ENCODE data around the gene CLASP2. TPM values are rescaled to one million over a fixed set of nuclear protein-coding genes. Genes with fewer than 3 reads are reported as not detected.

Gene CLASP2
- total RNA-seq, result 556 TPM

GRCh38 chr3:33717866-33718594 lies at the start of gene CLASP2:
TSS of gene CLASP2 (minus strand) at chr3:33718254. CDS start at chr3:33718002, 252 bp downstream.

Other genes starting within 250 kb of the CLASP2 start
- gene PDCD6IP, start 80.4 kb upstream of the CLASP2 start, total RNA-seq, result 280 TPM